Astrocyte (in vitro differentiated cells and primary cell): ENCODE data around the gene COA8. TPM values are rescaled to one million over a fixed set of nuclear protein-coding genes. Genes with fewer than 3 reads are reported as not detected.

Source experiments
- DNase-seq: peaks from one replicate; pipeline ENCODE4 v3.0.0-alpha.2; 2010; ENCODE audit warnings: low read depth
- FAIRE-seq: peaks from 2 replicates; lab custom pipeline; 2011; peaks lifted over from hg19 to GRCh38; lab: Jason Lieb, UNC
- H2AFZ ChIP-seq: 2 replicates; pipeline ENCODE4 v1.6.0; 2012; ENCODE audit warnings: low read depth, low read length, inconsistent platforms
- H3K27ac ChIP-seq: 2 replicates; pipeline ENCODE4 v1.5.1; 2011; ENCODE audit warnings: low read depth, low read length, inconsistent platforms
- H3K27me3 ChIP-seq: 2 replicates; pipeline ENCODE4 v1.6.0; 2011; ENCODE audit warnings: low read length, inconsistent platforms; ENCODE audit not compliant: insufficient read depth
- H3K36me3 ChIP-seq: 2 replicates; pipeline ENCODE4 v1.5.1; 2011; ENCODE audit warnings: low read length, inconsistent platforms; ENCODE audit not compliant: insufficient read depth
- H3K4me1 ChIP-seq: 2 replicates; pipeline ENCODE4 v1.5.1; 2011; ENCODE audit warnings: low read length, inconsistent platforms; ENCODE audit not compliant: insufficient read depth
- H3K4me2 ChIP-seq: 2 replicates; pipeline ENCODE4 v1.6.0; 2012; ENCODE audit warnings: low read length, inconsistent platforms
- H3K4me3 ChIP-seq: 2 replicates; pipeline ENCODE4 v1.5.1; 2011; ENCODE audit warnings: low read depth, mild to moderate bottlenecking, low read length, inconsistent platforms; ENCODE audit not compliant: insufficient read depth
- H3K79me2 ChIP-seq: 2 replicates; pipeline ENCODE4 v1.6.0; 2012; ENCODE audit warnings: mild to moderate bottlenecking, low read length, inconsistent platforms; ENCODE audit not compliant: insufficient read depth
- H3K9ac ChIP-seq: 2 replicates; pipeline ENCODE4 v1.6.0; 2012; ENCODE audit warnings: mild to moderate bottlenecking, low read length, inconsistent platforms
- H3K9me3 ChIP-seq: 2 replicates; pipeline ENCODE4 v1.5.1; 2012; ENCODE audit warnings: low read depth, mild to moderate bottlenecking, low read length, inconsistent platforms; ENCODE audit not compliant: insufficient read depth
- H4K20me1 ChIP-seq: 2 replicates; pipeline ENCODE4 v1.6.0; 2012; ENCODE audit warnings: low read length, inconsistent platforms; ENCODE audit not compliant: insufficient read depth
- H3K27ac Mint-ChIP-seq: one replicate; pipeline ENCODE4 v1.8.0; 2021; ENCODE audit warnings: mild to moderate bottlenecking, mixed read lengths; ENCODE audit not compliant: unreplicated experiment
- H3K27me3 Mint-ChIP-seq: one replicate; pipeline ENCODE4 v1.8.0; 2021; ENCODE audit warnings: low read depth, mixed read lengths; ENCODE audit not compliant: unreplicated experiment
- H3K36me3 Mint-ChIP-seq: one replicate; pipeline ENCODE4 v1.8.0; 2021; ENCODE audit warnings: low read depth, mixed read lengths; ENCODE audit not compliant: unreplicated experiment
- H3K4me1 Mint-ChIP-seq: one replicate; pipeline ENCODE4 v1.8.0; 2021; ENCODE audit warnings: low read depth, mixed read lengths; ENCODE audit not compliant: unreplicated experiment
- H3K4me3 Mint-ChIP-seq: one replicate; pipeline ENCODE4 v1.8.0; 2021; ENCODE audit warnings: mild to moderate bottlenecking, moderate library complexity, mixed read lengths; ENCODE audit not compliant: unreplicated experiment
- H3K9me3 Mint-ChIP-seq: one replicate; pipeline ENCODE4 v1.8.0; 2021; ENCODE audit warnings: mild to moderate bottlenecking, mixed read lengths; ENCODE audit not compliant: unreplicated experiment
- EZH2 ChIP-seq: IDR thresholded peaks from 2 replicates; pipeline ENCODE4 v1.6.1; 2012; ENCODE audit warnings: mild to moderate bottlenecking, low read length, inconsistent platforms; ENCODE audit not compliant: insufficient read depth
- total RNA-seq: library from RNA; stranded (reverse); gene quantifications from 2 replicates; pipeline ENCODE4 v1.2.1, GENCODE V29; 2021
- TF ChIP-seq, protein P1 (sequence below): IDR thresholded peaks from 2 replicates; pipeline ENCODE4 v1.5.1; 2011; ENCODE audit warnings: low read depth, mild to moderate bottlenecking, inconsistent platforms, low read length, moderate library complexity; ENCODE audit not compliant: insufficient read depth

The COA8 gene
- total RNA-seq, 1 donor from 2014 or later: 56.2 TPM

DNA sequence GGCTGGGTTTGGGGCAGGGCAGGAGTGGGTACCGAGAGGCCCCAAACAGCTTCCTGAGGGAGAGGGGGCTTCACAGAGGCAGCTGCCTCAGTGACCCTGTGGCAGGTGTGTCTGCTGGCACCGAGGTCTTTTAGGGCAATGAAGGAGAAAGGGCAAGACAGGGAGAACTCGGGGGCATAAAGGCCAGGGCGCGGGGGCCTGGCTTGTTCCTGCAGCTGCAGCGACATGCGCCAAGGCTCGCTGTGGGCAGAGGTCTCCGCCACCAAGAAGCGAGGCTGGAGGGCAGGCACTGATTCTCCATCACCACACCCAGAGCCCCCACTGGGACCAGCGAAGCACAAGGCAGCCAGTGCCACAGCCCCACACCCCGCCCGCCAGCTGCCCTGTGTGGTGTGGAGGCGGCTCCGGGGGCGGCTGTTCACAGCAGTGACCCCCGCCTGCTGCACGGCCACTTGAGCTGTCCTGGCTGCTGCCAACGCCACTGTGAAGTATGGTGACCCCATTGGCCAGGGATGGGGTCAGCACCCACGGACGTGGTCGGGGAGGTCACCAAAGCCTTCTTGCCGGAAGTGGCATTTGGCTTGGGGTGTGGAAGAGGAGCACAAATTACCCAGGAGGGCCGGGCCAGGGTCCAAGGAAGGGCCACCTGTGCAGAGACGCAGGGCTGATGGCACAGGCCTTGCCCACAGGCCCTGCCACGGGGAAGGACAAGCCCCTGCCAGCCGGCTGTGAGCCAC is 16.7 kb upstream of the COA8 start:
- Mint-ChIP-seq H3K4me1 (peaks cover 4% of the 10 kb centered on the region), H3K36me3 (no peaks in the 10 kb centered on the region), H3K4me3 (no peak overlapping the region), H3K27me3 (no peaks in the 10 kb centered on the region), H3K9me3 (no peaks in the 10 kb centered on the region), H3K27ac (no peak overlapping the region)
- Histone ChIP-seq H3K27me3 (no peaks in the 10 kb centered on the region), H3K4me3 (no peak overlapping the region), H3K4me1 (peaks cover 16% of the 10 kb centered on the region), H3K79me2 (no peaks in the 10 kb centered on the region), H3K36me3 (no peaks in the 10 kb centered on the region), H3K27ac (no peak overlapping the region), H3K4me2 (no peak overlapping the region), H4K20me1 (peaks cover 13% of the 10 kb centered on the region), H3K9ac (no peak overlapping the region), H3K9me3 (no peaks in the 10 kb centered on the region), H2AFZ (no peak overlapping the region)
- TF ChIP-seq, protein P1, sequence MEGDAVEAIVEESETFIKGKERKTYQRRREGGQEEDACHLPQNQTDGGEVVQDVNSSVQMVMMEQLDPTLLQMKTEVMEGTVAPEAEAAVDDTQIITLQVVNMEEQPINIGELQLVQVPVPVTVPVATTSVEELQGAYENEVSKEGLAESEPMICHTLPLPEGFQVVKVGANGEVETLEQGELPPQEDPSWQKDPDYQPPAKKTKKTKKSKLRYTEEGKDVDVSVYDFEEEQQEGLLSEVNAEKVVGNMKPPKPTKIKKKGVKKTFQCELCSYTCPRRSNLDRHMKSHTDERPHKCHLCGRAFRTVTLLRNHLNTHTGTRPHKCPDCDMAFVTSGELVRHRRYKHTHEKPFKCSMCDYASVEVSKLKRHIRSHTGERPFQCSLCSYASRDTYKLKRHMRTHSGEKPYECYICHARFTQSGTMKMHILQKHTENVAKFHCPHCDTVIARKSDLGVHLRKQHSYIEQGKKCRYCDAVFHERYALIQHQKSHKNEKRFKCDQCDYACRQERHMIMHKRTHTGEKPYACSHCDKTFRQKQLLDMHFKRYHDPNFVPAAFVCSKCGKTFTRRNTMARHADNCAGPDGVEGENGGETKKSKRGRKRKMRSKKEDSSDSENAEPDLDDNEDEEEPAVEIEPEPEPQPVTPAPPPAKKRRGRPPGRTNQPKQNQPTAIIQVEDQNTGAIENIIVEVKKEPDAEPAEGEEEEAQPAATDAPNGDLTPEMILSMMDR: no peak
- no peak for TF ChIP-seq EZH2
- DNase-seq: no peak
- FAIRE-seq: no peak

DNA sequence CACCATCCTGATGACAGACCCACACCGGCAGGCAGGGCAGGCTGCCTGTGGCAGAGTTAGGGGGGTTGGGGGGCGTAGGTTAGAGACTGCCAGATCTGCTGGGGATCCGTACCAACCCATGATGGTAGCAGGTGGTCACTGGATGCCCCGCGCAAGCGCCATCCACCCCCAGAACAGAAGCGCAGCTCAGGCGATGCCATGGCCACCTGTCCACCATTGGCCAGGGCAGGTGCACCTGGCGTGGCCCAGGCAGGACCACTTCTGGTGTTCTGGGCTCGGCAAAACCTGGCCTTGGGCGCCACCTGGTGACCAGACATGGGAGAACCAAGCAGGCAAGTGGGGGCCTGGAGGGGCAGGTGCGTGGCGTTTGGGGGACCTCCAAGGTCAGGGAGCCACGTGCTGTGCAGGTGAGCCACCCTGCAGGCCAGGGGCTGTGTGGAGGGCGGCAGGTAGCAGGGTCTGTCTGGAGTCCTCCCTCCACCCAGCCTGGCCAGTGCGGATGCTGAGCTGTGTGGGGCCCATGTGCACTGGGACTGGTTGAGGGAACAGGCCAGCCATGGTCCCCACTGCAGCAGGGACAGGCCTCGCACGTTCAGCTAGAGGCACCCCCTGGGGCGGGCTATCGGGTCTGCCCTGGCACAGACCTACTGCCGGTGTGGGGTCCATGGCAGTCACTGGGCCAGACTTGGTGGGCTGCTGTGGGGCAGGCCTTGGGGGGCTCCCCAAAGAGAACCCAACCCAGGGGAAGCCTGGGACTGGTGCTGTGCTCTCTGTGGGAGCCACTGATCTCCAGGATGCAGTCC is 15.9 kb upstream of the COA8 start:
- FAIRE-seq: no peak

More for the DNA sequence above, 15.9 kb upstream of the COA8 start:
- no peaks in the 10 kb centered on the region for H3K9me3 Mint-ChIP-seq
- Histone ChIP-seq H2AFZ (no peak overlapping the region), H3K4me1 (peaks cover 12% of the 10 kb centered on the region), H3K4me3 (no peak overlapping the region), H3K4me2 (no peak overlapping the region), H3K79me2 (no peaks in the 10 kb centered on the region), H3K27me3 (no peaks in the 10 kb centered on the region), H3K9me3 (no peaks in the 10 kb centered on the region), H3K36me3 (no peaks in the 10 kb centered on the region), H3K27ac (no peak overlapping the region), H3K9ac (no peak overlapping the region), H4K20me1 (peaks cover 19% of the 10 kb centered on the region)
- H3K27ac Mint-ChIP-seq: no peak overlapping the region
- DNase-seq: no peak
- H3K4me1 Mint-ChIP-seq: peaks cover 4% of the 10 kb centered on the region
- no peaks in the 10 kb centered on the region for H3K27me3 Mint-ChIP-seq
- H3K36me3 Mint-ChIP-seq: peaks cover 2% of the 10 kb centered on the region
- TF ChIP-seq, protein P1: peak; percentile 52
- no peak for TF ChIP-seq EZH2
- no peak overlapping the region for H3K4me3 Mint-ChIP-seq
